Urinary bladder (tissue), 4 donors: Measurements from ENCODE around the gene HSPB6. TPM values are rescaled to one million over a fixed set of nuclear protein-coding genes. Genes with fewer than 3 reads are reported as not detected.

Experiments
- DNase-seq: peaks from one replicate; pipeline ENCODE4 v3.0.0-alpha.2; 2015; ENCODE audit errors: extremely low spot score
- H3K27ac ChIP-seq: one replicate; pipeline ENCODE4 v1.5.1; 2013; ENCODE audit warnings: low read depth, mild to moderate bottlenecking, moderate library complexity
- H3K36me3 ChIP-seq: one replicate; pipeline ENCODE4 v1.6.1; 2013; ENCODE audit warnings: mild to moderate bottlenecking, moderate library complexity; ENCODE audit not compliant: insufficient read depth
- H3K4me1 ChIP-seq: one replicate; pipeline ENCODE4 v1.6.1; 2013; ENCODE audit warnings: mild to moderate bottlenecking, moderate library complexity; ENCODE audit not compliant: insufficient read depth
- H3K4me3 ChIP-seq: one replicate; pipeline ENCODE4 v1.5.1; 2013; ENCODE audit warnings: low read depth, low read length
- WGBS: extraction: QIAGEN DNeasy Blood & Tissue Kit; methylation state at CpG from one replicate; pipeline ENCODE4 v1.1.7; 2013; 5-methylcytosine and 5-hydroxymethylcytosine counted together
- polyA plus RNA-seq: library from polyadenylated mRNA; stranded (reverse); fragments of 200-250 nt; gene quantifications from one replicate; pipeline ENCODE4 v1.2.3, GENCODE V29; 2013
- total RNA-seq: library from RNA; depleted of rRNA; stranded (reverse); fragments of >200 nt; gene quantifications from one replicate; pipeline ENCODE4 v1.2.3, GENCODE V29; 2014
- donor health status: healthy with polysubstance abuse.
- donor health status: healthy.

HSPB6 gene
- total and polyA plus RNA-seq, 2 donors: 25.4 to 657 TPM

GRCh38 chr19:35789978-35790944, 33.4 kb upstream of the HSPB6 start:
- 87% methylated on average over 19 of the region's 19 CpGs for WGBS

GRCh38 chr19:35789195-35789977, 32.6 kb upstream of the HSPB6 start:
- no peaks in the 10 kb centered on the region for H3K36me3 ChIP-seq
- DNase-seq: no peak

More at GRCh38 chr19:35789978-35790944, 33.4 kb upstream of the HSPB6 start:
- Histone ChIP-seq H3K4me3 (no peak overlapping the region), H3K4me1 (no peaks in the 10 kb centered on the region), H3K36me3 (no peaks in the 10 kb centered on the region), H3K27ac (no peak overlapping the region)
- DNase-seq: no peak

GRCh38 chr19:35788205-35788960, 31.6 kb upstream of the HSPB6 start:
- WGBS: 76% methylated on average over 12 of the region's 12 CpGs
- Histone ChIP-seq H3K4me3 (no peak overlapping the region), H3K4me1 (no peaks in the 10 kb centered on the region), H3K36me3 (no peaks in the 10 kb centered on the region), H3K27ac (no peak overlapping the region)
- DNase-seq: no peak

More at GRCh38 chr19:35789195-35789977, 32.6 kb upstream of the HSPB6 start:
- Histone ChIP-seq H3K4me1 (no peaks in the 10 kb centered on the region), H3K4me3 (no peak overlapping the region), H3K27ac (no peak overlapping the region)
- 81% methylated on average over 11 of the region's 11 CpGs for WGBS

GRCh38 chr19:35787227-35787799, 30.5 kb upstream of the HSPB6 start:
- Histone ChIP-seq H3K4me1 (no peaks in the 10 kb centered on the region), H3K36me3 (no peaks in the 10 kb centered on the region), H3K27ac (no peak overlapping the region), H3K4me3 (no peak overlapping the region)
- DNase-seq: no peak
- 93% methylated on average over 15 of the region's 15 CpGs for WGBS

- DNase-seq: no peak
- Histone ChIP-seq H3K27ac (no peak overlapping the region), H3K36me3 (no peaks in the 10 kb centered on the region), H3K4me1 (no peaks in the 10 kb centered on the region), H3K4me3 (no peak overlapping the region)
- 90% methylated on average over 31 of the region's 31 CpGs for WGBS
Observed at GRCh38 chr19:35786299-35787160, 29.7 kb upstream of the HSPB6 start.

GRCh38 chr19:35785339-35785627, 28.5 kb upstream of the HSPB6 start:
- WGBS: 85% methylated on average over 10 of the region's 10 CpGs
- DNase-seq: no peak
- H3K36me3 ChIP-seq: no peaks in the 10 kb centered on the region
- no peak overlapping the region for H3K27ac ChIP-seq
- H3K4me1 ChIP-seq: no peaks in the 10 kb centered on the region
- H3K4me3 ChIP-seq: no peak overlapping the region

GRCh38 chr19:35784503-35785338, 27.9 kb upstream of the HSPB6 start:
- Histone ChIP-seq H3K4me3 (no peak overlapping the region), H3K36me3 (no peaks in the 10 kb centered on the region), H3K4me1 (no peaks in the 10 kb centered on the region), H3K27ac (no peak overlapping the region)
- 79% methylated on average over 45 of the region's 45 CpGs for WGBS
- DNase-seq: no peak

GRCh38 chr19:35783469-35784434, 26.9 kb upstream of the HSPB6 start:
- WGBS: 82% methylated on average over 28 of the region's 28 CpGs
- H3K27ac ChIP-seq: no peak overlapping the region
- H3K4me3 ChIP-seq: no peak overlapping the region
- H3K36me3 ChIP-seq: no peaks in the 10 kb centered on the region
- H3K4me1 ChIP-seq: no peaks in the 10 kb centered on the region
- DNase-seq: no peak

GRCh38 chr19:35782589-35782988, 25.8 kb upstream of the HSPB6 start:
- Histone ChIP-seq H3K4me3 (no peak overlapping the region), H3K27ac (no peak overlapping the region), H3K4me1 (no peaks in the 10 kb centered on the region), H3K36me3 (no peaks in the 10 kb centered on the region)
- no peak for DNase-seq
- WGBS: 94% methylated on average over 12 of the region's 12 CpGs

GRCh38 chr19:35781650-35782049, 24.8 kb upstream of the HSPB6 start:
- H3K4me3 ChIP-seq: no peak overlapping the region
- no peaks in the 10 kb centered on the region for H3K36me3 ChIP-seq
- no peak overlapping the region for H3K27ac ChIP-seq
- no peaks in the 10 kb centered on the region for H3K4me1 ChIP-seq
- no peak for DNase-seq
- WGBS: 75% methylated on average over 9 of the region's 9 CpGs

GRCh38 chr19:35780717-35781116, 23.9 kb upstream of the HSPB6 start:
- H3K4me3 ChIP-seq: no peak overlapping the region
- H3K27ac ChIP-seq: no peak overlapping the region
- no peaks in the 10 kb centered on the region for H3K36me3 ChIP-seq
- no peaks in the 10 kb centered on the region for H3K4me1 ChIP-seq
- DNase-seq: no peak
- 95% methylated on average over 20 of the region's 20 CpGs for WGBS
